Nephron progenitor cell (in vitro differentiated cells): ENCODE measurements around the gene FAM50B.

Experiments
- DNase-seq: peaks from one replicate; pipeline ENCODE4 v3.0.0; 2021
- H3K27ac Mint-ChIP-seq: 2 replicates; pipeline ENCODE4 v1.8.0; 2021; ENCODE audit warnings: mild to moderate bottlenecking, moderate library complexity, mixed read lengths
- H3K27me3 Mint-ChIP-seq: 2 replicates; pipeline ENCODE4 v1.8.0; 2021; ENCODE audit warnings: mild to moderate bottlenecking, low read depth, mixed read lengths; ENCODE audit not compliant: poor library complexity
- H3K36me3 Mint-ChIP-seq: 2 replicates; pipeline ENCODE4 v1.8.0; 2021; ENCODE audit warnings: low read depth, mixed read lengths
- H3K4me1 Mint-ChIP-seq: 2 replicates; pipeline ENCODE4 v1.8.0; 2021; ENCODE audit warnings: mixed read lengths
- H3K4me3 Mint-ChIP-seq: 2 replicates; pipeline ENCODE4 v1.8.0; 2021; ENCODE audit warnings: mild to moderate bottlenecking, moderate library complexity, mixed read lengths
- H3K9me3 Mint-ChIP-seq: 2 replicates; pipeline ENCODE4 v1.8.0; 2021; ENCODE audit warnings: mild to moderate bottlenecking, moderate library complexity, mixed read lengths
- CTCF ChIP-seq: fragments of 200-600 bp; sonication (generic); IDR thresholded peaks from 2 replicates; pipeline ENCODE4 v1.5.0; 2021; ENCODE audit warnings: antibody characterized with exemption

FAM50B gene

DNA sequence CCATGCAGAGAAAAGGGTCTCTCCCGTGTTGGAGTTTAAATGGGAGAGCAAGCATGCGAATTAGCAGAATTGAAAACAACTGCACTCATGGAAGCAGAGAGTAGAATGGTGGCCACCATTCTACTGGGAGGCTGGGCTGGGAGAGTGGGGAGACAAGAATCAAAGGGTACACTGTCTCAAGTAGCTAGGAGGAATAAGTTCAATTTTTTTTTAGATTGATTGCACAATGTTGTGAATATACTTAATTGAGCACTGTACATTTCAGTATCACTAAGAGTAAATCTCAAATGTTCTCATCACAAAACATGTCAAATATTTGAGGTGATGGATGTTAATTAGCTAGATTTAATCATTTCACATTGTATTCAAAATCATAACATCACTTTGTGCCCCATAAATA, 34.6 kb upstream of the FAM50B start:
- Mint-ChIP-seq H3K27ac (no peak overlapping the region), H3K4me1 (no peaks in the 10 kb centered on the region), H3K27me3 (peaks cover 10% of the 10 kb centered on the region), H3K36me3 (no peaks in the 10 kb centered on the region), H3K9me3 (no peaks in the 10 kb centered on the region), H3K4me3 (no peak overlapping the region)
- no peak for DNase-seq
- no peak for TF ChIP-seq CTCF

- DNase-seq, result no peak
- peaks cover 6% of the 10 kb centered on the region for H3K27me3 Mint-ChIP-seq
- no peak overlapping the region for H3K4me3 Mint-ChIP-seq
- no peak overlapping the region for H3K27ac Mint-ChIP-seq
- peaks cover 9% of the 10 kb centered on the region for H3K4me1 Mint-ChIP-seq
- no peaks in the 10 kb centered on the region for H3K36me3 Mint-ChIP-seq
- no peaks in the 10 kb centered on the region for H3K9me3 Mint-ChIP-seq
- no peak for TF ChIP-seq CTCF
Observed at GRCh38 chr6:3816251-3816650, 32.9 kb upstream of the FAM50B start.

DNA sequence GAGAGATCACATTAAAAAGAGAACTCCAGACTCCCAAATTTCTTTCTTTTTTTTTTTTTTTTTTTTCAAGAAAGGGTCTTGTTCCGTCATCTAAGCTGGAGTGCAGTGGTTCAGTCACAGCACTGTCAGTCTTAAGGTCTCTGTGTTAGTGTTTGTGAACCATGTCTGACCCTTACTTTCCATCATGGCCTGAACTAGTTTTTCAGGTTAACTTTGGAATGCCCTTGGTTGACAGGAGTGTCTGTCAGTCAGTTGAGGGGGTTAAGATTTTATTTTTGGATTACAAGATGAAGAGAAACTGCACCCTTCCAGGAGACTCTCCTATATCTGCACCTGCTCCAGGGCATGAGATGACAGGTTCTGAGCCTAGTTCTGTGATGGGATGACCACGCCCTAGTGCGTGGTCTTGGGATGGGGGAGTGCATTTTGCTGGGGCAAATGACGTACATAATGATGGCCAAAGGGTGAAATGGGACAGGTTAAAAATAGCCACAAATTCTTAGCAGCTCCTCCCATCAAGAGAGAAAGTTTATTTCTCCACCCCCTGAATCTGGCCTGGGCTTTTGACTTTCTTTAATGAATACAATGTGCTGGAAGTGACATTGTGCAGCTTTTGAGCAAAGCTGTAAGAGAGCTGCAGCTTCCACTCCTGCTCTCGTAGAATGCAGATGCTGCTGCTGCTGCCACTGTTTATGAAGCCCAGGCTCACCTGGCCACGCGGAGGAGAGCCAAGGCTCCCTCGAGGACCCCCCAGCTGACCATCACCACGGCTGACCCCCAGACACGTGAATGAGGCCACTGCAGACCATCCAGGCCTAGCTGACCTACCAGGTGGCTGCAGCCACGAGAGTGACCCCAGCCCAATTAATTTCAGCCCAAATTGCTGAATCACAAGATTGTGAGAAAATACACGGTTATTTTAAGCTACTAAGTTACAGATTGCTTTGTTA, 29.7 kb upstream of the FAM50B start:
- H3K4me3 Mint-ChIP-seq, result no peak overlapping the region
- peaks cover 9% of the 10 kb centered on the region for H3K4me1 Mint-ChIP-seq
- no peaks in the 10 kb centered on the region for H3K9me3 Mint-ChIP-seq
- TF ChIP-seq CTCF, result no peak
- peaks cover 22% of the 10 kb centered on the region for H3K27me3 Mint-ChIP-seq
- DNase-seq, result no peak
- H3K36me3 Mint-ChIP-seq, result no peaks in the 10 kb centered on the region
- H3K27ac Mint-ChIP-seq, result no peak overlapping the region

GRCh38 chr6:3820563-3820962, 28.6 kb upstream of the FAM50B start:
- Mint-ChIP-seq H3K9me3 (no peaks in the 10 kb centered on the region), H3K27ac (no peak overlapping the region), H3K4me1 (peaks cover 15% of the 10 kb centered on the region), H3K4me3 (no peak overlapping the region), H3K27me3 (peaks cover 22% of the 10 kb centered on the region), H3K36me3 (no peaks in the 10 kb centered on the region)
- no peak for TF ChIP-seq CTCF
- DNase-seq, result no peak

- no peak for TF ChIP-seq CTCF
- Mint-ChIP-seq H3K27me3 (peaks cover 26% of the 10 kb centered on the region), H3K4me3 (no peak overlapping the region), H3K36me3 (no peaks in the 10 kb centered on the region), H3K9me3 (no peaks in the 10 kb centered on the region), H3K4me1 (peaks cover 23% of the 10 kb centered on the region), H3K27ac (no peak overlapping the region)
- no peak for DNase-seq
Observed at GRCh38 chr6:3822747-3823445, 26.3 kb upstream of the FAM50B start.
